Measurements from ENCODE around the gene SASH1. TPM values are rescaled to one million over a fixed set of nuclear protein-coding genes. Genes with fewer than 3 reads are reported as not detected.

Gene SASH1
- total RNA-seq, 1 experiment from 2014 or later = 9.8 TPM

- H3F3A ChIP-seq (ENCODE audit: low read length, unreplicated experiment) = no peaks in the 10 kb centered on the region
- ChIA-PET POLR2A (ENCODE audit: unreplicated experiment) (no interaction called here), CTCF (no interaction called here)
- peak overlapping the region; percentile 70 for H3K27ac ChIP-seq (ENCODE audit: low read length)
- no peak overlapping the region for H3K4me2 ChIP-seq (ENCODE audit: low read length)
- ATAC-seq (no peak), DNase-seq (peak; percentile 43)
- no peaks in the 10 kb centered on the region for H3K27me3 ChIP-seq (ENCODE audit: low read length)
- H3K9ac ChIP-seq (ENCODE audit: low read length) = peak overlapping the region; percentile 17; the same call in 1 of the 2 replicates
- intact Hi-C loops (cut with micrococcal nuclease) = no loop called here
- no peaks in the 10 kb centered on the region for H3K79me2 ChIP-seq (ENCODE audit: low read length)
- no peaks in the 10 kb centered on the region for H4K20me1 ChIP-seq (ENCODE audit: low read length)
- no peak for TF ChIP-seq CTCF (conservative IDR thresholded peaks at IDR 0.05; ENCODE audit: low read depth, low read length)
- no peak for TF ChIP-seq EZH2phosphoT487 (IDR thresholded peaks at IDR 0.05; ENCODE audit: borderline replicate concordance, low read length)
- no peak for TF ChIP-seq EZH2 (IDR thresholded peaks at IDR 0.05; ENCODE audit: low read length, unreplicated experiment)
- BruUV-seq (replicated peaks) = no TSS peak
- no peaks in the 10 kb centered on the region for H3K9me2 ChIP-seq (replicated peaks; ENCODE audit: low read length)
- H3K4me1 ChIP-seq (ENCODE audit: insufficient read depth, low read length) = no peaks in the 10 kb centered on the region
- no peak overlapping the region for H2AFZ ChIP-seq (ENCODE audit: low read length)
- H3K36me3 ChIP-seq (ENCODE audit: low read depth, low read length) = no peaks in the 10 kb centered on the region
- H3K9me3 ChIP-seq (ENCODE audit: low read length) = no peaks in the 10 kb centered on the region
- H3K4me3 ChIP-seq (ENCODE audit: low read length) = no peak overlapping the region
Observed at GRCh38 chr6:148457137-148457842, 114.7 kb downstream of the SASH1 start.

GRCh38 chr6:148457843-148458159, 115.2 kb downstream of the SASH1 start:
- ChIA-PET CTCF (no interaction called here), POLR2A (ENCODE audit: unreplicated experiment) (no interaction called here)
- DNase-seq = no peak
- H3K27me3 ChIP-seq (ENCODE audit: low read length) = no peaks in the 10 kb centered on the region
- H3K36me3 ChIP-seq (ENCODE audit: low read depth, low read length) = no peaks in the 10 kb centered on the region
- no peak overlapping the region for H3K4me2 ChIP-seq (ENCODE audit: low read length)
- H3K4me3 ChIP-seq (ENCODE audit: low read length) = no peak overlapping the region
- no peak for TF ChIP-seq EZH2phosphoT487 (IDR thresholded peaks at IDR 0.05; ENCODE audit: borderline replicate concordance, low read length)
- no peak for TF ChIP-seq CTCF (conservative IDR thresholded peaks at IDR 0.05; ENCODE audit: low read depth, low read length)
- no peak for TF ChIP-seq EZH2 (IDR thresholded peaks at IDR 0.05; ENCODE audit: low read length, unreplicated experiment)
- H3K4me1 ChIP-seq (ENCODE audit: insufficient read depth, low read length) = no peaks in the 10 kb centered on the region
- H3K79me2 ChIP-seq (ENCODE audit: low read length) = no peaks in the 10 kb centered on the region
- H3K9me3 ChIP-seq (ENCODE audit: low read length) = no peaks in the 10 kb centered on the region
- no peaks in the 10 kb centered on the region for H3K9me2 ChIP-seq (replicated peaks; ENCODE audit: low read length)
- peak overlapping the region; percentile 41 for H3K27ac ChIP-seq (ENCODE audit: low read length)
- no peaks in the 10 kb centered on the region for H4K20me1 ChIP-seq (ENCODE audit: low read length)
- no TSS peak for BruUV-seq (replicated peaks)
- ATAC-seq = no peak
- H3K9ac ChIP-seq (ENCODE audit: low read length) = no peak overlapping the region
- intact Hi-C loops (cut with micrococcal nuclease) = no loop called here
- H2AFZ ChIP-seq (ENCODE audit: low read length) = no peak overlapping the region
- no peaks in the 10 kb centered on the region for H3F3A ChIP-seq (ENCODE audit: low read length, unreplicated experiment)

- H2AFZ ChIP-seq (ENCODE audit: low read length) = no peak overlapping the region
- TF ChIP-seq EZH2 (IDR thresholded peaks at IDR 0.05; ENCODE audit: low read length, unreplicated experiment) = no peak
- TF ChIP-seq EZH2phosphoT487 (IDR thresholded peaks at IDR 0.05; ENCODE audit: borderline replicate concordance, low read length) = no peak
- TF ChIP-seq CTCF (conservative IDR thresholded peaks at IDR 0.05; ENCODE audit: low read depth, low read length) = no peak
- intact Hi-C loops (cut with micrococcal nuclease) = no loop called here
- H3K27me3 ChIP-seq (ENCODE audit: low read length) = no peaks in the 10 kb centered on the region
- H3K27ac ChIP-seq (ENCODE audit: low read length) = no peak overlapping the region
- no peaks in the 10 kb centered on the region for H3K4me1 ChIP-seq (ENCODE audit: insufficient read depth, low read length)
- H3K9ac ChIP-seq (ENCODE audit: low read length) = no peak overlapping the region
- BruUV-seq (replicated peaks) = no TSS peak
- no peak for DNase-seq
- no peaks in the 10 kb centered on the region for H4K20me1 ChIP-seq (ENCODE audit: low read length)
- no peak overlapping the region for H3K4me3 ChIP-seq (ENCODE audit: low read length)
- ATAC-seq = no peak
- no peaks in the 10 kb centered on the region for H3K36me3 ChIP-seq (ENCODE audit: low read depth, low read length)
- no peaks in the 10 kb centered on the region for H3K9me2 ChIP-seq (replicated peaks; ENCODE audit: low read length)
- POLR2A ChIA-PET (ENCODE audit: unreplicated experiment) = no interaction called here
- CTCF ChIA-PET = no interaction called here
- no peaks in the 10 kb centered on the region for H3K79me2 ChIP-seq (ENCODE audit: low read length)
- H3K9me3 ChIP-seq (ENCODE audit: low read length) = no peaks in the 10 kb centered on the region
- H3F3A ChIP-seq (ENCODE audit: low read length, unreplicated experiment) = no peaks in the 10 kb centered on the region
- H3K4me2 ChIP-seq (ENCODE audit: low read length) = no peak overlapping the region
Observed at GRCh38 chr6:148459238-148459637, 116.6 kb downstream of the SASH1 start.

All from PC-3 (cell line).